Pancreas (tissue), 10 donors: ENCODE data around the gene ZNF444. TPM values are rescaled to one million over a fixed set of nuclear protein-coding genes. Genes with fewer than 3 reads are reported as not detected.

Experiments used
- ATAC-seq, 4 donors: fragments of 200-7000 bp; cut with Tn5 transposase; one replicate each; pipeline versions ENCODE4 v1.8.0 to v1.9.1; 2020; ENCODE audit warnings: mild to moderate bottlenecking in 4 of 4, moderate library complexity in 4 of 4
- DNase-seq, 6 donors: peaks; one replicate each; pipeline ENCODE4 v3.0.0-alpha.2; 2020
- FAIRE-seq: peaks from 2 replicates; lab custom pipeline; 2012; peaks lifted over from hg19 to GRCh38; lab: Jason Lieb, UNC
- H3K27ac ChIP-seq, 4 donors: fragments of 200-600 bp; sonication (generic); 1 replicate in 3 of 4; 2 replicates in 1 of 4; pipeline versions ENCODE4 v1.5.0 to v1.8.0; 2020
- H3K27me3 ChIP-seq, 4 donors: fragments of 200-600 bp; one replicate each; pipeline ENCODE4 v1.8.0; 2021
- H3K36me3 ChIP-seq, 3 donors: fragments of 200-600 bp; sonication (generic) in 1 of 3; one replicate each; pipeline versions ENCODE4 v1.5.0 to v1.8.0; 2020 to 2021
- H3K4me1 ChIP-seq, 3 donors: fragments of 200-600 bp; one replicate each; pipeline ENCODE4 v1.8.0; 2021
- H3K4me3 ChIP-seq, 4 donors: fragments of 200-600 bp; sonication (generic) in 2 of 4; one replicate each; pipeline versions ENCODE4 v1.5.0 to v1.8.0; 2020 to 2021
- H3K9me3 ChIP-seq, 4 donors: fragments of 200-600 bp; one replicate each; pipeline ENCODE4 v1.8.0; 2021
- WGBS, 2 donors: extraction: QIAGEN DNeasy Blood & Tissue Kit; methylation state at CpG; one replicate each; pipeline ENCODE4 v1.1.7; 2013; 5-methylcytosine and 5-hydroxymethylcytosine counted together
- intact Hi-C, 3 donors: fragments of 100-400 bp; cut with DNase I; formaldehyde crosslinking; loops; one replicate each; pipeline versions ENCODE4 v1.11.1 to v1.14.2; 2022
- polyA plus RNA-seq, 2 donors: library from polyadenylated mRNA; stranded (reverse); fragments of 200-250 nt; gene quantifications; one replicate each; pipeline ENCODE4 v1.2.3, GENCODE V29; 2013
- total RNA-seq, 6 donors: library from RNA; stranded (reverse); fragmentation: NEBNext Ultra II Directional in 4 of 6; extraction: Animal tissue kit (Norgen Biotek cat#: 25700) in 4 of 6; gene quantifications; one replicate each; pipeline versions ENCODE4 v1.2.1 to v1.2.4, GENCODE V29; 2021 to 2023
- TF ChIP-seq, protein P1 (sequence below), 4 donors: fragments of 200-600 bp; sonication (generic) in 3 of 4; IDR thresholded peaks; one replicate each; pipeline versions ENCODE4 v1.5.0 to v1.8.0; 2021; ENCODE audit warnings: antibody characterized with exemption in 4 of 4
- donor health status: healthy with polysubstance abuse.
- donor health status: DM: no; HTN: no; CAD: no; lungs with moderate emphysema.
- donor health status: DM: no; HTN: no; CAD: no.
- donor health status: control.
- donor health status: control.
- donor health status: Bipolar disorder and iron deficiency.
- donor health status: DM: yes; HTN: yes; CAD: no.
- donor health status: DM: no; HTN: no; CAD: no.
- donor health status: DM: no; HTN: no; CAD: no.
- donor health status: DM: yes; HTN: yes; CAD: no.

ZNF444 gene
- total and polyA plus RNA-seq, 8 donors = 27.9 to 99.0 (median 34.2) TPM

DNA sequence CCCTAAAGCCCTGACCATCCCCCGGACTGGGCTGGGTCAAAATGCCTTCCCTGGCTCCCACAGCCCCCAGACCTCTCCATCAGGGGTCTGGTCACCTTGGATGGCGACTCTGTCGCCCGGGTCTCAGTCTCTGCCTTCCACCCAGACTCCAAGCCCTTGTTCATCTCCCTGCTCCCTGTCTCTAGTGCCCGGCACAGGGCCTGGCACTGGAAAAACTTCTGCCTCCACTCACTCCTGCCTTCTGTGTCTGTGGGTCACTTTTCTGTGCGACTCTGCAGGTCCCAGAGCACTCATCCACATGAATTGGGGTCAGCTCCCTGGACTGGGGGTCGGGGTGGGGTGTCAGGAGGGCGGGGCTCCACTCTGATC is 21.1 kb upstream of the ZNF444 start:
- H3K4me1 ChIP-seq = peaks cover 19 to 31% (median 28%) of the 10 kb centered on the region in 3 donors
- peak overlapping the region; percentile 45 to 75 (median 61) for H3K4me3 ChIP-seq
- no peak for ATAC-seq
- no peaks in the 10 kb centered on the region for H3K9me3 ChIP-seq
- H3K36me3 ChIP-seq = no peaks in the 10 kb centered on the region
- intact Hi-C loops = no loop called here
- H3K27ac ChIP-seq = peak overlapping the region; percentile 83 to 94 (median 87)
- no peaks in the 10 kb centered on the region for H3K27me3 ChIP-seq
- FAIRE-seq = no peak
- WGBS, 2 donors = 8 to 12% methylated on average over 8 of the region's 8 CpGs
- TF ChIP-seq, protein P1, sequence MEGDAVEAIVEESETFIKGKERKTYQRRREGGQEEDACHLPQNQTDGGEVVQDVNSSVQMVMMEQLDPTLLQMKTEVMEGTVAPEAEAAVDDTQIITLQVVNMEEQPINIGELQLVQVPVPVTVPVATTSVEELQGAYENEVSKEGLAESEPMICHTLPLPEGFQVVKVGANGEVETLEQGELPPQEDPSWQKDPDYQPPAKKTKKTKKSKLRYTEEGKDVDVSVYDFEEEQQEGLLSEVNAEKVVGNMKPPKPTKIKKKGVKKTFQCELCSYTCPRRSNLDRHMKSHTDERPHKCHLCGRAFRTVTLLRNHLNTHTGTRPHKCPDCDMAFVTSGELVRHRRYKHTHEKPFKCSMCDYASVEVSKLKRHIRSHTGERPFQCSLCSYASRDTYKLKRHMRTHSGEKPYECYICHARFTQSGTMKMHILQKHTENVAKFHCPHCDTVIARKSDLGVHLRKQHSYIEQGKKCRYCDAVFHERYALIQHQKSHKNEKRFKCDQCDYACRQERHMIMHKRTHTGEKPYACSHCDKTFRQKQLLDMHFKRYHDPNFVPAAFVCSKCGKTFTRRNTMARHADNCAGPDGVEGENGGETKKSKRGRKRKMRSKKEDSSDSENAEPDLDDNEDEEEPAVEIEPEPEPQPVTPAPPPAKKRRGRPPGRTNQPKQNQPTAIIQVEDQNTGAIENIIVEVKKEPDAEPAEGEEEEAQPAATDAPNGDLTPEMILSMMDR (IDR thresholded peaks at IDR 0.05) = no peak
- DNase-seq = peak in 1 of 6 donors; percentile 43

DNA sequence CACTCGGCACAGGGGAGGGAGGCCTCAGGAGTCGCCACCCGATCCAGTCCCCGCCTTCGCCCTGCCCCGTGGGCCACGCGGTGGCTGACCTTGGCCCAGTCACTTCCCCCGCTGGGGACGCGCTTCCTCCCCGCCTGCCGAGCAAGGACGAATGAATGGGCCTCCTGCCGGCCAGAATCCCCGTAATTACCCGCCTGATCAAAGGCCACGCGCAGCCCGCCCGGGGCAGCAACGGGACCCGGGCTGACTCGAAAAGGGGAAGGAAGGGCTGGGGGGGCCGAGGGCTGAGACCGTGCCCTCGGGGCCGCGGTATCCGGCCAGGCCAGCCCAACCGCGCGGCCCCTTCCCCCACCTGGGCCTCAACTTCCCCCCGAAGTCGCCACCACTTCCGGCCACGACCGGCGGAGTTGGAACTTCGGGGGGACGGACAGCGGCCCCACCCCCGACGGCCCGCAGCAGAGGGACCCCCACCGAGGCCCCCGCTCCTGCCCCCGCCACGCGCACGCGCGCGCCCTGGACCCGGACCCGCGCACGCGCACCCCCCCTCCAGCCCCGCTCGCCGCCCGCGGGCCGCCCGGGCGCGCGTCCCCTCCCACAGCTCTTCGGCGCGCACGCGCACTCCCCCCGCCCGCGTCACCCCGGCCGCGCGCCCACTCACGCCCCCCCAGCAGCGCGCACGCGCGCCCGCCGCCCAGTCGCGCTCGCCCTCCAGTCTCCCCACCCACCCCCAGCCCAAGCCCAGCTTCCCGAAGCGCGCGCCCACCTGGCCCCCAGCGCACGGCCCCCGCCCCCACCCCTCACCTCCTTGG is 20.5 kb upstream of the ZNF444 start:
- WGBS, 2 donors = 0 to 1% methylated on average over 42 to 99 of the region's 99 CpGs
- FAIRE-seq (no peak), DNase-seq (peak; percentile 87 to 96 (median 90)), ATAC-seq (peak; percentile 54 to 65 (median 64))
- peak overlapping the region; percentile 83 to 94 (median 87) for H3K27ac ChIP-seq
- H3K27me3 ChIP-seq = no peaks in the 10 kb centered on the region
- TF ChIP-seq, protein P1 (IDR thresholded peaks at IDR 0.05) = peak in 1 of 4 donors; percentile 8
- no peaks in the 10 kb centered on the region for H3K36me3 ChIP-seq
- peak overlapping the region; percentile 45 to 75 (median 61) for H3K4me3 ChIP-seq
- H3K9me3 ChIP-seq = no peaks in the 10 kb centered on the region
- intact Hi-C loops = no loop called here
- H3K4me1 ChIP-seq = peaks cover 20 to 32% (median 28%) of the 10 kb centered on the region in 3 donors

- DNase-seq = peak; percentile 98 to 100 (median 99)
- peak; percentile 59 for FAIRE-seq
- 5 to 8% methylated on average over 48 to 74 of the region's 74 CpGs for WGBS, 2 donors
- H3K27me3 ChIP-seq = no peaks in the 10 kb centered on the region
- TF ChIP-seq, protein P1 (IDR thresholded peaks at IDR 0.05) = no peak
- H3K36me3 ChIP-seq = no peaks in the 10 kb centered on the region
- peak within 1 kb of the TSS; percentile 45 to 75 (median 61) for H3K4me3 ChIP-seq
- peak; percentile 86 to 94 (median 88) for ATAC-seq
- peaks cover 23 to 41% (median 28%) of the 10 kb centered on the region in 3 donors for H3K4me1 ChIP-seq
- no peaks in the 10 kb centered on the region for H3K9me3 ChIP-seq
- intact Hi-C loops = no loop called here
- peak within 1 kb of the TSS; percentile 83 to 94 (median 87) for H3K27ac ChIP-seq
Observed at GRCh38 chr19:56121180-56122167, 19.6 kb upstream of the ZNF444 start, which contains the start of gene ZNF787. ZNF787 (minus strand) TSS chr19:56121295; CDS start chr19:56103217, 18,078 bp downstream.

DNA sequence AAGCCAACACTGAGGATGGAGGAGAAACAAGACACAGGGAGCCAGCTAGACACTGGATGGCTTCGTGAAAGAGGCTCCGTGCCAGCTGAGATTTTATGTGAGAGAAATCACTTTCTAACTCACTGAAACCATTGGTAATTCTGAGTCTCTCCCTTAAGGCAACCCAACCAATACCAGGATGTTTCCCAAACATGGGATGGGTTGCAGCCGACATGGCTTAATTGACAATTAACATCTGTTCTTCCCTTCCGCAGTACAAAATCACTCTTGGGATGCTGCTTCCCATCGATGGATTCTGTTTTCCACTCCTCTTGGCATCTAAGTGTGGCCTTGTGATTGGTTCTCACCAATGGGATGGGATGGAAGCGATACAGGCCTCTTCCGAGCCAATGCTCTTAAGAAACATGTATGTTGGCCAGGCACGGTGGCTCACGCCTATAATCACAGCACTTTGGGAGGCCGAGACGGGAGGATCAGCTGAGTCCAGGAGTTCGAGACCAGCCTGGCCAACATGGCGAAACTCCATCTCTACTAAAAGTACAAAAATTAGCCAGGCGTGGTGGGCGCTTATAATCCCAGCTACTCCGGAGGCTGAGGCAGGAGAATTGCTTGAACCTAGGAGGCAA is 17.7 kb upstream of the ZNF444 start:
- Histone ChIP-seq H3K27ac (no peak overlapping the region), H3K4me1 (peaks cover 20 to 26% (median 20%) of the 10 kb centered on the region in 3 donors), H3K36me3 (no peaks in the 10 kb centered on the region), H3K9me3 (no peaks in the 10 kb centered on the region), H3K4me3 (no peak overlapping the region), H3K27me3 (no peaks in the 10 kb centered on the region)
- WGBS, 2 donors = 89 to 92% methylated on average over 16 of the region's 16 CpGs
- ATAC-seq (no peak), DNase-seq (no peak), FAIRE-seq (no peak)
- TF ChIP-seq, protein P1 (IDR thresholded peaks at IDR 0.05) = no peak
- intact Hi-C loops = no loop called here
